Left lung (tissue), 10 donors: ENCODE data around the gene CCL2. TPM values are rescaled to one million over a fixed set of nuclear protein-coding genes. Genes with fewer than 3 reads are reported as not detected.
"Not testable (repeated sequence)": the region's sequence is repeated elsewhere in the genome, so short reads cannot be mapped to it uniquely, and the experiment has no call there.

Source experiments
- ATAC-seq: fragments of 200-7000 bp; cut with Tn5 transposase; one replicate; pipeline ENCODE4 v1.9.1; 2020; ENCODE audit warnings: moderate library complexity
- DNase-seq, 4 donors: peaks; one replicate each; pipeline ENCODE4 v3.0.0-alpha.2; 2013 to 2020
- H3K27ac ChIP-seq, 2 donors: fragments of 200-600 bp; sonication (generic) in 1 of 2; one replicate each; pipeline versions ENCODE4 v1.5.0 to v1.8.0; 2020 to 2021
- H3K27me3 ChIP-seq, 2 donors: fragments of 200-600 bp; sonication (generic) in 1 of 2; one replicate each; pipeline versions ENCODE4 v1.5.0 to v1.8.0; 2020 to 2021
- H3K36me3 ChIP-seq, 2 donors: fragments of 200-600 bp; sonication (generic) in 1 of 2; one replicate each; pipeline versions ENCODE4 v1.5.0 to v1.8.0; 2020 to 2021
- H3K4me1 ChIP-seq, 2 donors: fragments of 200-600 bp; one replicate each; pipeline ENCODE4 v1.8.0; 2021
- H3K4me3 ChIP-seq, 2 donors: fragments of 200-600 bp; sonication (generic) in 1 of 2; one replicate each; pipeline versions ENCODE4 v1.5.0 to v1.8.0; 2020 to 2021; ENCODE audit warnings: mild to moderate bottlenecking in 1 of 2
- H3K9me3 ChIP-seq, 2 donors: fragments of 200-600 bp; sonication (generic) in 1 of 2; one replicate each; pipeline versions ENCODE4 v1.5.0 to v1.8.0; 2020 to 2021
- CTCF ChIP-seq, 2 donors: fragments of 200-600 bp; sonication (generic) in 1 of 2; IDR thresholded peaks; one replicate each; pipeline versions ENCODE4 v1.5.0 to v1.8.0; 2021; ENCODE audit warnings: antibody characterized with exemption in 2 of 2
- intact Hi-C, 2 donors: fragments of 100-400 bp; cut with DNase I; formaldehyde crosslinking; loops; one replicate each; pipeline versions ENCODE4 v1.11.2 to v1.14.2; 2022
- polyA plus RNA-seq, 6 donors: library from polyadenylated mRNA; unstranded; fragments of 120-200 nt; gene quantifications; one replicate each; pipeline ENCODE4 v1.2.1, GENCODE V29; 2013; ENCODE audit not compliant: insufficient read length in 6 of 6
- total RNA-seq, 2 donors: library from RNA; stranded (reverse); fragmentation: NEBNext Ultra II Directional; extraction: Animal tissue kit (Norgen Biotek cat#: 25700); gene quantifications; one replicate each; pipeline ENCODE4 v1.2.1, GENCODE V29; 2021
- donor health status: DM: no; HTN: yes; CAD: no.
- donor health status: DM: no; HTN: no; CAD: no.

CCL2 gene
- total and polyA plus RNA-seq, 8 donors = 47.4 to 444 (median 56.7) TPM

GRCh38 chr17:34221411-34221810 is 33.7 kb upstream of the CCL2 start:
- intact Hi-C loops = no loop called here
- H3K27ac ChIP-seq = peak overlapping the region in 1 of 2 donors; percentile 65

GRCh38 chr17:34222722-34223497 is 32.2 kb upstream of the CCL2 start:
- no peak for ATAC-seq
- H3K4me1 ChIP-seq = peaks cover 6 to 52% of the 10 kb centered on the region in 2 donors
- no peaks in the 10 kb centered on the region for H3K9me3 ChIP-seq

More at GRCh38 chr17:34221411-34221810, 33.7 kb upstream of the CCL2 start:
- Histone ChIP-seq H3K9me3 (no peaks in the 10 kb centered on the region), H3K4me1 (peaks cover 6 to 53% of the 10 kb centered on the region in 2 donors), H3K27me3 (no peaks in the 10 kb centered on the region), H3K36me3 (no peaks in the 10 kb centered on the region), H3K4me3 (no peak overlapping the region)
- DNase-seq = no peak
- no peak for ATAC-seq
- TF ChIP-seq CTCF (IDR thresholded peaks at IDR 0.05) = no peak

DNA sequence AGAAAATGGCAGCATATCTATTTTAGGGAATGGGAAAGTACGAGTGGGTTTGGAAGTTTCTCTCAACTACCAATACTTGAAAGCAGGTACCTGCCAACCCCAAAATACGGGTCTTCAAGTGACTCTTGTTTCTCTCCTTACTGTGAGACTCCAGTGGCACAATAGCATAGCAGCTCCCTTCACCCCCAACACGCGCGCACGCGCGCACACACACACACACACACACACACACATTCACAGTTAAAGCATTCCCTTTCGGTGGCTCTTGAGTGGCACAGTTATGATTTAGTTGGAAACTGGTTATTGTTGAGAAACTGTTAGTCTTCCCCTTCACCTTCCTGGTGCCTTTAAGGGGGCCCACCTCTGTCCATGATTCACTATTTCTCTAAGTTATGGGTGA is 30.0 kb upstream of the CCL2 start:
- no peaks in the 10 kb centered on the region for H3K36me3 ChIP-seq
- no peaks in the 10 kb centered on the region for H3K27me3 ChIP-seq
- H3K4me3 ChIP-seq = no peak overlapping the region
- TF ChIP-seq CTCF (IDR thresholded peaks at IDR 0.05) = no peak
- peaks cover 6 to 32% of the 10 kb centered on the region in 2 donors for H3K4me1 ChIP-seq
- H3K9me3 ChIP-seq = peaks cover 0 to 3% of the 10 kb centered on the region in 2 donors
- intact Hi-C loops = no loop called here
- DNase-seq (no peak), ATAC-seq (no peak)
- H3K27ac ChIP-seq = no peak overlapping the region

More at GRCh38 chr17:34222722-34223497, 32.2 kb upstream of the CCL2 start:
- Histone ChIP-seq H3K27ac (no peak overlapping the region), H3K36me3 (no peaks in the 10 kb centered on the region), H3K27me3 (no peaks in the 10 kb centered on the region), H3K4me3 (no peak overlapping the region)
- intact Hi-C loops = no loop called here
- TF ChIP-seq CTCF (IDR thresholded peaks at IDR 0.05) = no peak
- DNase-seq = no peak

DNA sequence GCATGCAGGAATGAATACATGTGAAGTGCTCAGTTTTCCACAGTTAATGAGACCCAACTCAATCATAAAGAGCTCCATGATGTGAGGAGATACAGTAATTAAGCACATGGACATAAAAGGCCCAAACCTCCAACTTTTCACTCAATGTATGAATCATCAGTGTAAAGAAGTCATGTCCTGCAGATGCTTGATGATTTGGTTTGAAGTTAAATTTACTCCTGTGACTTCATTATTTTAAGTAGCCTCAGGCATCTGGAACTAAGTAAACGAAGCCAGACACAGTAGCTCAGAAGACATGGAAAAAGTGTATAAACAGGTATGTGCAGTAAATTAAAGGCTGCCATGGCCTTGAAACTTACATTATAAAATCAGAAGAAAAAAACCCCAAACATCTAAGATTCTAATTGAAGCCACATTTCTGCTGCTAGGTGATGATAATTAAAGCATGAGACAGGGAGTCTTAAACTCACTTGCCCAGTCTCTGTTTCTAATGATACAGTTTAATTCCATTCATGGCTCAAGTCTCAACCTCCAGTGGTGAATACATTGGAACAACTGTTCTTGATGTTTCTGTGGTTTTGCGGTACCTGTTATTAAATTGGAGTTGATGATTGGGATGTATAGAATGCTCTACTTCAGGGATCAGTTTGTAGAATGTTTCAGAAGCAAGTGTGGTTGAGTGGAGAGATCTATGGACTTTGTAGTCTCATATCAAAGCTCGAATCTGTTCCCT is 28.9 kb upstream of the CCL2 start:
- peaks cover 0 to 3% of the 10 kb centered on the region in 2 donors for H3K9me3 ChIP-seq
- H3K4me3 ChIP-seq = no peak overlapping the region
- DNase-seq (no peak), ATAC-seq (peak; percentile 17)
- peaks cover 0 to 21% of the 10 kb centered on the region in 2 donors for H3K4me1 ChIP-seq
- intact Hi-C loops = no loop called here
- H3K27ac ChIP-seq = peak overlapping the region in 1 of 2 donors; percentile 0
- no peaks in the 10 kb centered on the region for H3K36me3 ChIP-seq
- TF ChIP-seq CTCF (IDR thresholded peaks at IDR 0.05) = no peak
- H3K27me3 ChIP-seq = no peaks in the 10 kb centered on the region

- H3K4me1 ChIP-seq = peaks cover 0 to 16% of the 10 kb centered on the region in 2 donors
- ATAC-seq = no peak
- H3K9me3 ChIP-seq = peaks cover 0 to 3% of the 10 kb centered on the region in 2 donors
- intact Hi-C loops = no loop called here
- H3K36me3 ChIP-seq = no peaks in the 10 kb centered on the region
- peak overlapping the region; percentile 0 to 16 for H3K27ac ChIP-seq
- H3K27me3 ChIP-seq = no peaks in the 10 kb centered on the region
- TF ChIP-seq CTCF (IDR thresholded peaks at IDR 0.05) = no peak
- H3K4me3 ChIP-seq = no peak overlapping the region
- no peak for DNase-seq
Measured at GRCh38 chr17:34226744-34227034, 28.4 kb upstream of the CCL2 start.

GRCh38 chr17:34227293-34227692 is 27.8 kb upstream of the CCL2 start:
- peak overlapping the region; percentile 14 to 60 for H3K27ac ChIP-seq
- intact Hi-C loops, H3K27me3 ChIP-seq, H3K9me3 ChIP-seq, H3K4me3 ChIP-seq, DNase-seq, H3K4me1 ChIP-seq, H3K36me3 ChIP-seq: not testable (repeated sequence)
- ATAC-seq = peak; percentile 77
